GM12891 (cell line): ENCODE measurements around the gene ZDHHC1.

Experiments
- POLR2A ChIP-seq: IDR thresholded peaks from 2 replicates; pipeline ENCODE4 v1.6.1; 2011; ENCODE audit warnings: low read depth, low read length, control low read depth
- POLR2AphosphoS5 ChIP-seq: IDR thresholded peaks from 2 replicates; pipeline ENCODE4 v1.6.1; 2011; ENCODE audit warnings: low read depth, low read length, control low read depth

DNA sequence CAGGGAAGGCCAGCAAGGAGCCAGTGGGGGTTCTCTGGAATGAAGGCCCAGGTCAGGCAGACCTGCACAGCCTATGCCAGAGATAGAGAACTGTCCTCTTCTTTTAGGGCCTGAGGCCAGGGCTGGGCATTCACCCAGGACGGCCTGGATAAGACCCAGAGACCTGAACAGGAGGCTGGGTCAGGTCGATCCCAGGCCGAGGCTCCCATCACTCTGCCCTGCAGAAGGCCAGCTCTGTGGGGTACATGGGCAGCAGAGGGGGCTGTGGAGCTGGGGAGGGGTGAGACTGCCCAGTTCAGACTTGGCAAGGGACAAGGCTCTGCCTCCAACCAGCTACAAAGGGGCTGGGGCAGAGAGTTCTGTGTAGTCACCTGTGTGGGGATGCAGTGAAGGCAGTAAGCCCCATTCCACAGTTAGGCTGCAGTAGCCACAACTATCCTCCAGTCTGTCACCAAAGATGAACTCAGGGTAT lies 29.2 kb upstream of the ZDHHC1 start:
- TF ChIP-seq POLR2A (no peak), POLR2AphosphoS5 (no peak)
